WTC11 (cell line): ENCODE results near the gene RIMKLB. TPM values are rescaled to one million over a fixed set of nuclear protein-coding genes. Genes with fewer than 3 reads are reported as not detected.

Source experiments
- ATAC-seq: fragments of 200-7000 bp; cut with Tn5 transposase; 2 replicates; pipeline ENCODE4 v1.10.0; 2021; ENCODE audit warnings: mild to moderate bottlenecking, moderate library complexity
- CTCF ChIA-PET: fragments of 300-600 bp; sonication (Branson Sonifier 250); formaldehyde crosslinking; loops from one replicate; lab custom pipeline; 2021; ENCODE audit warnings: antibody characterized with exemption; lab: Charles Lee
- POLR2A ChIA-PET: fragments of 350-600 bp; sonication (Branson Sonifier 250); formaldehyde crosslinking; loops from one replicate; lab custom pipeline; 2021; ENCODE audit warnings: antibody characterized with exemption; lab: Charles Lee
- DNase-seq: peaks from one replicate; pipeline ENCODE4 v3.0.0; 2021; ENCODE audit warnings: low spot score
- H3K27ac Mint-ChIP-seq: 2 replicates; pipeline ENCODE4 v1.8.0; 2021; ENCODE audit warnings: mixed read lengths
- H3K27me3 Mint-ChIP-seq: 2 replicates; pipeline ENCODE4 v1.8.0; 2021; ENCODE audit warnings: low read depth, mild to moderate bottlenecking, moderate library complexity, mixed read lengths
- H3K36me3 Mint-ChIP-seq: 2 replicates; pipeline ENCODE4 v1.8.0; 2021; ENCODE audit warnings: mixed read lengths
- H3K4me1 Mint-ChIP-seq: 2 replicates; pipeline ENCODE4 v1.8.0; 2022; ENCODE audit warnings: mixed read lengths
- H3K4me3 Mint-ChIP-seq: 2 replicates; pipeline ENCODE4 v1.8.0; 2021; ENCODE audit warnings: mild to moderate bottlenecking, moderate library complexity, mixed read lengths
- H3K9me3 Mint-ChIP-seq: 2 replicates; pipeline ENCODE4 v1.8.0; 2021; ENCODE audit warnings: mixed read lengths
- AFF4 ChIP-seq: sonication (generic); formaldehyde crosslinking; IDR thresholded peaks from 2 replicates; pipeline ENCODE4 v1.8.1; 2023; ENCODE audit warnings: mild to moderate bottlenecking, missing genetic modification reagents, borderline replicate concordance
- CBFB ChIP-seq: sonication (generic); formaldehyde crosslinking; IDR thresholded peaks from 2 replicates; pipeline ENCODE4 v1.8.1; 2022; ENCODE audit warnings: mild to moderate bottlenecking, low read depth, missing genetic modification reagents
- CTCF ChIP-seq: fragments of 200-600 bp; IDR thresholded peaks from 2 replicates; pipeline ENCODE4 v1.8.0; 2022; ENCODE audit warnings: antibody characterized with exemption
- ERG ChIP-seq: fragments of 250-450 bp; sonication (Bioruptor Pico); IDR thresholded peaks from 2 replicates; pipeline ENCODE4 v1.8.0; 2021; ENCODE audit warnings: mild to moderate bottlenecking
- FOXJ3 ChIP-seq: sonication (generic); formaldehyde crosslinking; IDR thresholded peaks from 2 replicates; pipeline ENCODE4 v1.9.0; 2021; ENCODE audit warnings: missing genetic modification reagents, mild to moderate bottlenecking, borderline replicate concordance
- FOXK1 ChIP-seq: sonication (generic); formaldehyde crosslinking; IDR thresholded peaks from 2 replicates; pipeline ENCODE4 v1.8.0; 2022; ENCODE audit warnings: mild to moderate bottlenecking, moderate library complexity, missing genetic modification reagents
- IRF1 ChIP-seq: sonication (generic); formaldehyde crosslinking; IDR thresholded peaks from 2 replicates; pipeline ENCODE4 v1.8.0; 2023; ENCODE audit warnings: missing genetic modification reagents
- JAZF1 ChIP-seq: fragments of 250-450 bp; sonication (Bioruptor Pico); IDR thresholded peaks from 2 replicates; pipeline ENCODE4 v1.9.0; 2021; ENCODE audit warnings: moderate library complexity, mild to moderate bottlenecking, inconsistent platforms
- JUN ChIP-seq: sonication (generic); formaldehyde crosslinking; IDR thresholded peaks from 2 replicates; pipeline ENCODE4 v1.8.0; 2023; ENCODE audit warnings: mild to moderate bottlenecking, missing genetic modification reagents
- MLX ChIP-seq: sonication (generic); formaldehyde crosslinking; IDR thresholded peaks from 2 replicates; pipeline ENCODE4 v1.8.1; 2023; ENCODE audit warnings: mild to moderate bottlenecking, missing genetic modification reagents, moderate library complexity
- MYBL2 ChIP-seq: sonication (generic); formaldehyde crosslinking; IDR thresholded peaks from 2 replicates; pipeline ENCODE4 v1.8.1; 2023; ENCODE audit warnings: mild to moderate bottlenecking, moderate library complexity, missing genetic modification reagents
- NFE2L1 ChIP-seq: sonication (generic); formaldehyde crosslinking; IDR thresholded peaks from 2 replicates; pipeline ENCODE4 v1.8.1; 2023; ENCODE audit warnings: missing genetic modification reagents
- NFYB ChIP-seq: sonication (generic); formaldehyde crosslinking; conservative IDR thresholded peaks from 2 replicates; pipeline ENCODE4 v1.8.0; 2022; ENCODE audit warnings: low read depth, missing genetic modification reagents
- NR2C2 ChIP-seq: sonication (generic); formaldehyde crosslinking; IDR thresholded peaks from 2 replicates; pipeline ENCODE4 v1.8.0; 2022; ENCODE audit warnings: mild to moderate bottlenecking, missing genetic modification reagents
- OVOL2 ChIP-seq: fragments of 250-450 bp; sonication (Bioruptor Pico); IDR thresholded peaks from 2 replicates; pipeline ENCODE4 v1.9.0; 2021; ENCODE audit warnings: mild to moderate bottlenecking, borderline replicate concordance
- SMAD3 ChIP-seq: sonication (generic); formaldehyde crosslinking; IDR thresholded peaks from 2 replicates; pipeline ENCODE4 v1.8.0; 2022; ENCODE audit warnings: missing genetic modification reagents, mild to moderate bottlenecking, borderline replicate concordance
- SP1 ChIP-seq: sonication (generic); formaldehyde crosslinking; conservative IDR thresholded peaks from 2 replicates; pipeline ENCODE4 v1.8.1; 2022; ENCODE audit warnings: missing genetic modification reagents
- TEAD1 ChIP-seq: sonication (generic); formaldehyde crosslinking; IDR thresholded peaks from 2 replicates; pipeline ENCODE4 v1.8.0; 2022; ENCODE audit warnings: mild to moderate bottlenecking, missing genetic modification reagents
- TEAD4 ChIP-seq: sonication (generic); formaldehyde crosslinking; IDR thresholded peaks from 2 replicates; pipeline ENCODE4 v1.8.0; 2022; ENCODE audit warnings: mild to moderate bottlenecking, missing genetic modification reagents
- ZBTB43 ChIP-seq: sonication (generic); formaldehyde crosslinking; IDR thresholded peaks from 2 replicates; pipeline ENCODE4 v1.8.1; 2023; ENCODE audit warnings: mild to moderate bottlenecking, missing genetic modification reagents
- ZMAT4 ChIP-seq: fragments of 250-450 bp; sonication (Bioruptor Pico); IDR thresholded peaks from 2 replicates; pipeline ENCODE4 v1.9.0; 2021; ENCODE audit warnings: mild to moderate bottlenecking
- ZNF121 ChIP-seq: sonication (generic); formaldehyde crosslinking; IDR thresholded peaks from 2 replicates; pipeline ENCODE4 v1.8.0; 2023; ENCODE audit warnings: missing genetic modification reagents
- ZNF263 ChIP-seq: sonication (generic); formaldehyde crosslinking; IDR thresholded peaks from 2 replicates; pipeline ENCODE4 v1.8.1; 2022; ENCODE audit warnings: low read depth, mild to moderate bottlenecking, moderate library complexity, missing genetic modification reagents
- ZNF396 ChIP-seq: fragments of 250-450 bp; sonication (Bioruptor Pico); IDR thresholded peaks from 2 replicates; pipeline ENCODE4 v1.8.0; 2021; ENCODE audit warnings: mild to moderate bottlenecking, moderate library complexity, borderline replicate concordance
- ZSCAN18 ChIP-seq: fragments of 250-450 bp; sonication (Bioruptor Pico); IDR thresholded peaks from 2 replicates; pipeline ENCODE4 v2.1.2; 2022; ENCODE audit warnings: mild to moderate bottlenecking, moderate library complexity
- total RNA-seq: library from RNA; stranded (reverse); gene quantifications from 3 replicates; pipeline ENCODE4 v1.2.3, GENCODE V29; 2021

Gene RIMKLB
- total RNA-seq, 1 experiment from 2014 or later, result 106 TPM

- Mint-ChIP-seq H3K9me3 (peaks cover 6% of the 10 kb centered on the region), H3K4me3 (no peak overlapping the region), H3K27me3 (no peaks in the 10 kb centered on the region), H3K36me3 (peaks cover 5% of the 10 kb centered on the region), H3K4me1 (no peaks in the 10 kb centered on the region), H3K27ac (no peak overlapping the region)
- ATAC-seq, result no peak
- ChIA-PET CTCF (interaction anchor here (1.5 kb wide), 1 partner anchor 158 kb away, joined by 4 read pairs; no protein-coding TSS in a partner anchor), POLR2A (no interaction called here)
- TF ChIP-seq ZMAT4 (CRISPR knock-in tag) (no peak), ZNF263 (CRISPR knock-in tag) (no peak), MLX (CRISPR knock-in tag) (no peak), FOXJ3 (CRISPR knock-in tag) (no peak), OVOL2 (CRISPR knock-in tag) (no peak), JAZF1 (CRISPR knock-in tag) (no peak), FOXK1 (CRISPR knock-in tag) (no peak), TEAD4 (CRISPR knock-in tag) (no peak), ZNF396 (no peak), MYBL2 (no peak), CTCF (no peak), NR2C2 (no peak), NFE2L1 (CRISPR knock-in tag) (no peak), NFYB (CRISPR knock-in tag) (no peak)
- no peak for DNase-seq
Observed at GRCh38 chr12:8665759-8666158, 32.0 kb upstream of the RIMKLB start.

GRCh38 chr12:8667270-8667669, 30.5 kb upstream of the RIMKLB start:
- POLR2A ChIA-PET, result no interaction called here
- CTCF ChIA-PET, result interaction anchor here (0.8 to 1.7 kb wide), 2 partner anchors 10 to 193 kb away, joined by 4 to 5 read pairs; no protein-coding TSS in a partner anchor
- H3K36me3 Mint-ChIP-seq, result peaks cover 5% of the 10 kb centered on the region
- ATAC-seq, result no peak
- no peak overlapping the region for H3K4me3 Mint-ChIP-seq
- no peaks in the 10 kb centered on the region for H3K27me3 Mint-ChIP-seq
- H3K4me1 Mint-ChIP-seq, result no peaks in the 10 kb centered on the region
- TF ChIP-seq IRF1 (no peak), TEAD1 (CRISPR knock-in tag) (no peak), NR2C2 (no peak), ERG (CRISPR knock-in tag) (no peak), ZSCAN18 (CRISPR knock-in tag) (no peak), AFF4 (CRISPR knock-in tag) (no peak), ZBTB43 (CRISPR knock-in tag) (no peak), JUN (CRISPR knock-in tag) (no peak), SP1 (CRISPR knock-in tag) (no peak), ZMAT4 (CRISPR knock-in tag) (no peak), SMAD3 (CRISPR knock-in tag) (no peak), ZNF121 (CRISPR knock-in tag) (no peak), CBFB (CRISPR knock-in tag) (no peak)
- H3K9me3 Mint-ChIP-seq, result peaks cover 11% of the 10 kb centered on the region
- DNase-seq, result no peak
- no peak overlapping the region for H3K27ac Mint-ChIP-seq
